Ascending aorta (tissue), 2 donors: ENCODE results near the gene STPG4. TPM values are rescaled to one million over a fixed set of nuclear protein-coding genes. Genes with fewer than 3 reads are reported as not detected.

Experiments
- DNase-seq, 2 donors: peaks; one replicate each; pipeline ENCODE4 v3.0.0-alpha.2; 2019; ENCODE audit warnings: low spot score in 2 of 2
- H3K27ac ChIP-seq, 2 donors: fragments of 200-600 bp; sonication (generic); one replicate each; pipeline ENCODE4 v1.5.1; 2016 to 2017; ENCODE audit warnings: mild to moderate bottlenecking in 1 of 2
- H3K27me3 ChIP-seq: fragments of 200-600 bp; sonication (generic); one replicate; pipeline ENCODE4 v1.5.1; 2017
- H3K36me3 ChIP-seq, 2 donors: fragments of 200-600 bp; sonication (generic); one replicate each; pipeline ENCODE4 v1.5.1; 2016
- H3K4me1 ChIP-seq, 2 donors: fragments of 200-600 bp; sonication (generic); one replicate each; pipeline ENCODE4 v1.5.1; 2016 to 2017; ENCODE audit warnings: mild to moderate bottlenecking in 1 of 2
- H3K4me3 ChIP-seq, 2 donors: fragments of 200-600 bp; sonication (generic); one replicate each; pipeline ENCODE4 v1.5.1; 2016 to 2017; ENCODE audit warnings: mild to moderate bottlenecking in 1 of 2
- H3K9me3 ChIP-seq, 2 donors: fragments of 200-600 bp; sonication (generic); one replicate each; pipeline ENCODE4 v1.5.1; 2016
- CTCF ChIP-seq, 3 experiments: fragments of 200-600 bp in 2 of 3; fragments of 450-650 bp in 1 of 3; sonication (generic) in 2 of 3; IDR thresholded peaks; one replicate each; pipeline ENCODE4 v1.5.1; 2016 to 2019; ENCODE audit warnings: antibody characterized with exemption in 3 of 3, mild to moderate bottlenecking in 1 of 3, moderate library complexity in 1 of 3
- intact Hi-C: fragments of 100-400 bp; cut with DNase I; formaldehyde crosslinking; loops from one replicate; pipeline ENCODE4 v1.15.1; 2023
- total RNA-seq: library from RNA; depleted of rRNA; stranded (reverse); fragments of >200 nt; gene quantifications from one replicate; pipeline ENCODE4 v1.1.0, GENCODE V29; 2016

Gene STPG4
- total RNA-seq, 1 donor from 2014 or later = not detected

- intact Hi-C loops = loop anchor here (1.0 kb wide), 1 partner anchor 26 kb away; no protein-coding TSS in a partner anchor
- Histone ChIP-seq H3K4me1 (peaks cover 39 to 74% of the 10 kb centered on the region in 2 donors), H3K9me3 (no peaks in the 10 kb centered on the region), H3K27me3 (no peaks in the 10 kb centered on the region), H3K36me3 (peaks cover 0 to 18% of the 10 kb centered on the region in 2 donors), H3K4me3 (no peak overlapping the region), H3K27ac (peak overlapping the region; percentile 94 to 98)
- no peak for TF ChIP-seq CTCF (IDR thresholded peaks at IDR 0.05)
- peak in 1 of 2 donors; percentile 92 for DNase-seq
These were observed 85.4 kb downstream of the STPG4 start for GRCh38 chr2:47069628-47070154.

GRCh38 chr2:47068981-47069627, 86.0 kb downstream of the STPG4 start:
- no peak for TF ChIP-seq CTCF (IDR thresholded peaks at IDR 0.05)
- Histone ChIP-seq H3K4me1 (peaks cover 39 to 78% of the 10 kb centered on the region in 2 donors), H3K27ac (peak overlapping the region; percentile 94 to 98), H3K9me3 (no peaks in the 10 kb centered on the region), H3K4me3 (no peak overlapping the region), H3K36me3 (peaks cover 0 to 18% of the 10 kb centered on the region in 2 donors), H3K27me3 (no peaks in the 10 kb centered on the region)
- DNase-seq = no peak
- intact Hi-C loops = loop anchor here (1.0 kb wide), 1 partner anchor 26 kb away; no protein-coding TSS in a partner anchor

GRCh38 chr2:47067788-47068407, 87.2 kb downstream of the STPG4 start:
- no peaks in the 10 kb centered on the region for H3K27me3 ChIP-seq
- intact Hi-C loops = no loop called here
- TF ChIP-seq CTCF (IDR thresholded peaks at IDR 0.05) = no peak
- H3K36me3 ChIP-seq = peaks cover 0 to 7% of the 10 kb centered on the region in 2 donors
- H3K4me1 ChIP-seq = peaks cover 39 to 78% of the 10 kb centered on the region in 2 donors
- H3K4me3 ChIP-seq = no peak overlapping the region
- no peak for DNase-seq
- peak overlapping the region; percentile 94 to 98 for H3K27ac ChIP-seq
- no peaks in the 10 kb centered on the region for H3K9me3 ChIP-seq

GRCh38 chr2:47065771-47066380, 89.2 kb downstream of the STPG4 start:
- H3K4me3 ChIP-seq = no peak overlapping the region
- peaks cover 6 to 25% of the 10 kb centered on the region in 2 donors for H3K36me3 ChIP-seq
- intact Hi-C loops = no loop called here
- H3K27me3 ChIP-seq = no peaks in the 10 kb centered on the region
- H3K4me1 ChIP-seq = peaks cover 28 to 62% of the 10 kb centered on the region in 2 donors
- TF ChIP-seq CTCF (IDR thresholded peaks at IDR 0.05) = no peak
- no peak for DNase-seq
- H3K9me3 ChIP-seq = no peaks in the 10 kb centered on the region
- peak overlapping the region; percentile 94 to 98 for H3K27ac ChIP-seq

- intact Hi-C loops = no loop called here
- Histone ChIP-seq H3K9me3 (no peaks in the 10 kb centered on the region), H3K4me1 (peaks cover 22 to 57% of the 10 kb centered on the region in 2 donors), H3K36me3 (peaks cover 12 to 30% of the 10 kb centered on the region in 2 donors), H3K4me3 (no peak overlapping the region), H3K27me3 (no peaks in the 10 kb centered on the region), H3K27ac (peak overlapping the region; percentile 94 to 98)
- DNase-seq = no peak
- TF ChIP-seq CTCF (IDR thresholded peaks at IDR 0.05) = no peak
These were observed 89.8 kb downstream of the STPG4 start for GRCh38 chr2:47065343-47065742.
